AG20443 (cell line): ENCODE measurements around the gene ZNF878.

Source experiments
- DNase-seq: peaks from one replicate; pipeline ENCODE4 v3.0.0; 2012; ENCODE audit warnings: low spot score, mixed read lengths

Gene ZNF878

GRCh38 chr19:12034620-12035019 lies 18.1 kb downstream of the ZNF878 start:
- DNase-seq: peak; percentile 28

GRCh38 chr19:12034198-12034597 lies 18.6 kb downstream of the ZNF878 start:
- DNase-seq: no peak

GRCh38 chr19:12015753-12016116 lies 37.0 kb downstream of the ZNF878 start:
- no peak for DNase-seq

- DNase-seq: no peak
Measured at GRCh38 chr19:12015015-12015752, 37.6 kb downstream of the ZNF878 start.

GRCh38 chr19:12000152-12000981 lies 52.4 kb downstream of the ZNF878 start:
- DNase-seq: peak; percentile 35

- DNase-seq: peak; percentile 12
Measured at GRCh38 chr19:11995174-11995573, 57.6 kb downstream of the ZNF878 start.
